Measurements from ENCODE around the gene OR2G6.
"Not testable (repeated sequence)": the region's sequence is repeated elsewhere in the genome, so short reads cannot be mapped to it uniquely, and the experiment has no call there.

DNA sequence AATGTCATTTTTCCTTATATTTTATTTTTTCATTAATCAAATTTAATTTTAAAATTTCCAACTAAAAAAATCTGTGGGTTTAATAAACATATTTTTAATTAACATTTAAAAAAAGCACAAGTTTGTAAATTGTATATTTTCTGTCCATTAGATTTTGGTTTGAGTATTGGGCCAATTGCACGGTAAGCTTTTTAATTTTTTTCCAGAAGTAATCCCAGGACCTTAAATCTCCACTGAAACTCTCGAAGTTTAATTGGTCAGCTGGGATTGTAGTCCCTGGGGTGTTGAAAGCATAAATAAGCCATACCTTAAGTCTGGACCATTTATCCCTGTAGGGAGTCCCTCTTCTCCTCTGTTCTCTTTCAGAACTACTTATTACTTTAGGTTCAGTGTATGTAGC is at the start of gene OR2G6:
- TF ChIP-seq POLR2A, EP300, POLR2AphosphoS5 (IDR thresholded peaks at IDR 0.05): not testable (repeated sequence)
- TF ChIP-seq, protein P1, sequence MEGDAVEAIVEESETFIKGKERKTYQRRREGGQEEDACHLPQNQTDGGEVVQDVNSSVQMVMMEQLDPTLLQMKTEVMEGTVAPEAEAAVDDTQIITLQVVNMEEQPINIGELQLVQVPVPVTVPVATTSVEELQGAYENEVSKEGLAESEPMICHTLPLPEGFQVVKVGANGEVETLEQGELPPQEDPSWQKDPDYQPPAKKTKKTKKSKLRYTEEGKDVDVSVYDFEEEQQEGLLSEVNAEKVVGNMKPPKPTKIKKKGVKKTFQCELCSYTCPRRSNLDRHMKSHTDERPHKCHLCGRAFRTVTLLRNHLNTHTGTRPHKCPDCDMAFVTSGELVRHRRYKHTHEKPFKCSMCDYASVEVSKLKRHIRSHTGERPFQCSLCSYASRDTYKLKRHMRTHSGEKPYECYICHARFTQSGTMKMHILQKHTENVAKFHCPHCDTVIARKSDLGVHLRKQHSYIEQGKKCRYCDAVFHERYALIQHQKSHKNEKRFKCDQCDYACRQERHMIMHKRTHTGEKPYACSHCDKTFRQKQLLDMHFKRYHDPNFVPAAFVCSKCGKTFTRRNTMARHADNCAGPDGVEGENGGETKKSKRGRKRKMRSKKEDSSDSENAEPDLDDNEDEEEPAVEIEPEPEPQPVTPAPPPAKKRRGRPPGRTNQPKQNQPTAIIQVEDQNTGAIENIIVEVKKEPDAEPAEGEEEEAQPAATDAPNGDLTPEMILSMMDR (IDR thresholded peaks at IDR 0.05): not testable (repeated sequence)
